GM12878 (cell line): ENCODE results near the gene DCN. TPM values are rescaled to one million over a fixed set of nuclear protein-coding genes. Genes with fewer than 3 reads are reported as not detected.

Source experiments
- ATAC-seq: fragments of 200-7000 bp; cut with Tn5 transposase; 3 replicates; pipeline ENCODE4 v1.9.1; 2020; ENCODE audit warnings: mild to moderate bottlenecking, moderate library complexity
- BruUV-seq: library from RNA; stranded (reverse); fragments of 400-500 nt; replicated peaks from 2 replicates; lab custom pipeline; 2021; lab: Mats Ljungman, UMichigan
- CTCF ChIA-PET: fragments of 300-600 bp; sonication (Branson Sonifier 250); formaldehyde crosslinking; extraction: SDS; loops from one replicate; lab custom pipeline; 2021; ENCODE audit warnings: inconsistent platforms; lab: Yijun Ruan, JAX
- POLR2A ChIA-PET: fragments of 350-600 bp; formaldehyde crosslinking; extraction: SDS; loops from one replicate; lab custom pipeline; 2021; ENCODE audit warnings: inconsistent platforms; lab: Charles Lee
- RAD21 ChIA-PET: fragments of 300-600 bp; sonication (Branson Sonifier 250); formaldehyde crosslinking; loops from one replicate; lab custom pipeline; 2023; ENCODE audit warnings: antibody characterized with exemption; ENCODE audit not compliant: unreplicated experiment; lab: Charles Lee
- SMC1A ChIA-PET: fragments of 300-600 bp; sonication (Branson Sonifier 250); formaldehyde crosslinking; loops from one replicate; lab custom pipeline; 2023; ENCODE audit not compliant: unreplicated experiment, uncharacterized antibody; lab: Charles Lee
- DNase-seq: peaks from one replicate; pipeline ENCODE4 v3.0.0-alpha.2; 2011; ENCODE audit warnings: low read depth, low spot score
- FAIRE-seq: peaks from 3 replicates; lab custom pipeline; 2011; peaks lifted over from hg19 to GRCh38; lab: Jason Lieb, UNC
- H2AFZ ChIP-seq: 2 replicates; pipeline ENCODE4 v1.6.0; 2011; ENCODE audit warnings: low read depth, low read length, control low read depth; ENCODE audit not compliant: control insufficient read depth
- H3K27ac ChIP-seq: 2 replicates; pipeline ENCODE4 v1.5.1; 2011; ENCODE audit warnings: control low read depth; ENCODE audit not compliant: control insufficient read depth, insufficient read depth
- H3K27me3 ChIP-seq, 2 experiments: replicated peaks in 1 of 2; 2 replicates each; pipeline versions ENCODE4 v1.6.0 to v1.6.1; 2011; ENCODE audit warnings: low read length in 1 of 2; ENCODE audit not compliant: control insufficient read depth in 2 of 2, insufficient read depth in 2 of 2
- H3K36me3 ChIP-seq, 2 experiments: 2 replicates each; pipeline ENCODE4 v1.5.1; 2011; ENCODE audit warnings: low read length in 1 of 2; ENCODE audit not compliant: control insufficient read depth in 2 of 2, insufficient read depth in 2 of 2
- H3K4me1 ChIP-seq: 2 replicates; pipeline ENCODE4 v1.6.1; 2011; ENCODE audit warnings: mild to moderate bottlenecking, low read length, moderate library complexity, mixed read lengths; ENCODE audit not compliant: control insufficient read depth, insufficient read depth
- H3K4me2 ChIP-seq: 2 replicates; pipeline ENCODE4 v1.6.0; 2011; ENCODE audit warnings: control low read depth; ENCODE audit not compliant: control insufficient read depth, insufficient read depth
- H3K4me3 ChIP-seq: fragments of 200-600 bp; sonication (generic); 2 replicates; pipeline ENCODE4 v1.5.1; 2016
- H3K79me2 ChIP-seq: 2 replicates; pipeline ENCODE4 v1.6.0; 2011; ENCODE audit warnings: low read length; ENCODE audit not compliant: control insufficient read depth, insufficient read depth
- H3K9ac ChIP-seq: 2 replicates; pipeline ENCODE4 v1.8.0; 2011; ENCODE audit warnings: low read length, control low read depth, mixed read lengths; ENCODE audit not compliant: control insufficient read depth, insufficient read depth
- H3K9me3 ChIP-seq: replicated peaks from 3 replicates; pipeline ENCODE4 v1.5.1; 2011; ENCODE audit warnings: mild to moderate bottlenecking, low read length; ENCODE audit not compliant: control insufficient read depth, insufficient read depth
- H4K20me1 ChIP-seq: 2 replicates; pipeline ENCODE4 v1.6.0; 2011; ENCODE audit not compliant: control insufficient read depth, insufficient read depth
- BHLHE40 ChIP-seq, 2 experiments: fragments of 450-650 bp in 1 of 2; IDR thresholded peaks; 2 replicates each; pipeline ENCODE4 v1.6.1; 2011 to 2017; ENCODE audit warnings: low read depth in 2 of 2, borderline replicate concordance in 1 of 2, improper control_type of control experiment in 1 of 2, low read length in 1 of 2, mild to moderate bottlenecking in 1 of 2
- BMI1 ChIP-seq: fragments of 450-650 bp; IDR thresholded peaks from 2 replicates; pipeline ENCODE4 v1.6.1; 2016; ENCODE audit warnings: mild to moderate bottlenecking, moderate library complexity, borderline replicate concordance
- CTCF ChIP-seq, 3 experiments: IDR thresholded peaks in 2 of 3; conservative IDR thresholded peaks in 1 of 3; 2 replicates each; pipeline ENCODE4 v1.5.1; 2011; ENCODE audit warnings: low read depth in 3 of 3, low read length in 3 of 3, mild to moderate bottlenecking in 3 of 3, control low read depth in 2 of 3, moderate library complexity in 2 of 3, inconsistent platforms in 1 of 3, mixed read lengths in 1 of 3; ENCODE audit not compliant: control insufficient read depth in 2 of 3, insufficient read depth in 1 of 3; ENCODE audit errors: extremely low read depth in 1 of 3
- EED ChIP-seq: sonication (generic); IDR thresholded peaks from 2 replicates; pipeline ENCODE4 v1.6.1; 2016; ENCODE audit warnings: antibody characterized with exemption, low read depth
- IRF4 ChIP-seq: IDR thresholded peaks from 2 replicates; pipeline ENCODE4 v1.6.1; 2011; ENCODE audit warnings: low read depth, low read length
- JUND ChIP-seq: IDR thresholded peaks from 2 replicates; pipeline ENCODE4 v1.6.1; 2012; ENCODE audit warnings: low read depth, mild to moderate bottlenecking, low read length, improper control_type of control experiment, moderate library complexity
- KDM1A ChIP-seq: fragments of 200-600 bp; sonication (generic); IDR thresholded peaks from 2 replicates; pipeline ENCODE4 v1.6.1; 2016; ENCODE audit warnings: borderline replicate concordance
- NRF1 ChIP-seq: conservative IDR thresholded peaks from 2 replicates; pipeline ENCODE4 v1.6.1; 2011; ENCODE audit warnings: mild to moderate bottlenecking, low read depth, low read length, improper control_type of control experiment
- RBBP5 ChIP-seq: fragments of 200-600 bp; sonication (generic); conservative IDR thresholded peaks from 2 replicates; pipeline ENCODE4 v1.6.1; 2016
- SMAD1 ChIP-seq: fragments of 450-650 bp; IDR thresholded peaks from 2 replicates; pipeline ENCODE4 v1.6.1; 2018; ENCODE audit warnings: mild to moderate bottlenecking, low read depth; ENCODE audit not compliant: partially characterized antibody
- SMARCA5 ChIP-seq: fragments of 450-650 bp; IDR thresholded peaks from 2 replicates; pipeline ENCODE4 v1.6.1; 2017; ENCODE audit warnings: mild to moderate bottlenecking
- ZBED1 ChIP-seq: IDR thresholded peaks from 2 replicates; pipeline ENCODE4 v1.6.1; 2016; ENCODE audit warnings: borderline replicate concordance
- ZNF24 ChIP-seq: fragments of 450-650 bp; IDR thresholded peaks from 2 replicates; pipeline ENCODE4 v1.6.1; 2017; ENCODE audit warnings: antibody characterized with exemption, mild to moderate bottlenecking
- ZNF687 ChIP-seq: fragments of 450-650 bp; IDR thresholded peaks from 2 replicates; pipeline ENCODE4 v1.6.1; 2017; ENCODE audit warnings: mild to moderate bottlenecking, moderate library complexity
- WGBS: methylation state at CpG from one replicate; pipeline ENCODE4 v1.1.6; 2016; ENCODE audit warnings: low lambda C conversion rate; ENCODE audit not compliant: insufficient replicate concordance, insufficient coverage; ENCODE audit errors: missing lambda C conversion rate; 5-methylcytosine and 5-hydroxymethylcytosine counted together
- in situ Hi-C: fragments of 300-500 bp; cut with MboI; formaldehyde crosslinking; loops from 9 replicates; pipeline ENCODE4 v1.14.3; 2018; ENCODE audit warnings: mixed read lengths
- intact Hi-C: fragments of 100-400 bp; cut with micrococcal nuclease; formaldehyde crosslinking; loops from one replicate; pipeline ENCODE4 v1.14.2; 2022; ENCODE audit not compliant: unreplicated experiment
- polyA plus RNA-seq, 11 experiments: library from polyadenylated mRNA; depleted of rRNA in 4 of 11; unstranded in 6 of 11; stranded (reverse) in 5 of 11; fragments of >200 nt; fragmentation: Nextera tagmentation in 4 of 11; fragmentation: Illumina TruSeq in 1 of 11; extraction: Ambion mirVana in 4 of 11; extraction: Trizol in 1 of 11; gene quantifications; 1 replicate in 1 of 11; 2 replicates in 10 of 11; pipeline versions ENCODE4 v1.2.1 to v1.2.3, GENCODE V29; 2011 to 2016; ENCODE audit warnings: inconsistent platforms in 2 of 11, missing spikeins in 2 of 11, low read depth in 1 of 11
- total RNA-seq, 4 experiments: library from RNA; depleted of rRNA in 3 of 4; stranded (reverse); fragments of >200 nt in 3 of 4; fragmentation: Illumina TruSeq in 1 of 4; extraction: Trizol in 1 of 4; gene quantifications; 2 replicates each; pipeline versions ENCODE4 v1.2.1 to v1.2.3, GENCODE V29; 2013 to 2021

The DCN gene
- total and polyA plus RNA-seq, 10 of the 15 experiments (the other 5 are each of a cell fraction or from before 2014, with no cell fraction given), result 0.07 to 2.1 (median 0.75) TPM; not detected in 6

- Histone ChIP-seq H2AFZ (no peak overlapping the region), H3K79me2 (no peaks in the 10 kb centered on the region), H3K9me3 (no peaks in the 10 kb centered on the region), H3K4me1 (no peaks in the 10 kb centered on the region), H4K20me1 (no peaks in the 10 kb centered on the region), H3K9ac (no peak overlapping the region), H3K36me3 (no peaks in the 10 kb centered on the region), H3K4me3 (no peak overlapping the region), H3K27me3 (no peaks in the 10 kb centered on the region), H3K27ac (no peak overlapping the region), H3K4me2 (no peak overlapping the region)
- 25% methylated on average over 2 of the region's 2 CpGs for WGBS
- CTCF ChIA-PET, result no interaction called here
- no TSS peak for BruUV-seq
- in situ Hi-C loops, result no loop called here
- RAD21 ChIA-PET, result no interaction called here
- DNase-seq, result no peak
- SMC1A ChIA-PET, result no interaction called here
- TF ChIP-seq RBBP5 (no peak), ZNF687 (no peak)
- POLR2A ChIA-PET, result no interaction called here
- no peak for ATAC-seq
- intact Hi-C loops, result no loop called here
- FAIRE-seq, result no peak
Measured at GRCh38 chr12:91186156-91186555, 3.5 kb upstream of the DCN start.

- BruUV-seq, result no TSS peak
- Histone ChIP-seq H3K36me3 (no peaks in the 10 kb centered on the region), H3K79me2 (no peaks in the 10 kb centered on the region), H3K4me3 (no peak overlapping the region), H3K4me2 (no peak overlapping the region), H3K27ac (no peak overlapping the region), H3K27me3 (no peaks in the 10 kb centered on the region), H3K9ac (no peak overlapping the region), H3K9me3 (no peaks in the 10 kb centered on the region), H2AFZ (no peak overlapping the region), H4K20me1 (no peaks in the 10 kb centered on the region), H3K4me1 (no peaks in the 10 kb centered on the region)
- intact Hi-C loops (no loop called here), in situ Hi-C loops (no loop called here)
- CTCF ChIA-PET, result no interaction called here
- 0% methylated on average over 1 of the region's 1 CpG for WGBS
- no peak for ATAC-seq
- POLR2A ChIA-PET, result no interaction called here
- no peak for FAIRE-seq
- RAD21 ChIA-PET, result no interaction called here
- SMC1A ChIA-PET, result no interaction called here
- DNase-seq, result no peak
- no peak for TF ChIP-seq KDM1A
- TF ChIP-seq CTCF (IDR thresholded peaks at IDR 0.05 in 2 of 3, conservative IDR thresholded peaks at IDR 0.05 in 1 of 3; ENCODE audit: control insufficient read depth in 2 of 3, extremely low read depth in 1 of 3, insufficient read depth in 1 of 3, low read depth in 3 of 3, low read length in 3 of 3), result no peak
- TF ChIP-seq SMAD1, result no peak
- TF ChIP-seq BMI1, result no peak
- TF ChIP-seq JUND, result no peak
- no peak for TF ChIP-seq EED
- no peak for TF ChIP-seq SMARCA5
- TF ChIP-seq ZNF24, result no peak
- no peak for TF ChIP-seq BHLHE40 (IDR thresholded peaks at IDR 0.05; ENCODE audit: borderline replicate concordance in 1 of 2, low read depth in 2 of 2, low read length in 1 of 2)
- no peak for TF ChIP-seq NRF1
- TF ChIP-seq IRF4, result no peak
- TF ChIP-seq ZBED1, result no peak
Measured at GRCh38 chr12:91185421-91185820, 2.8 kb upstream of the DCN start.
